Heart left ventricle (tissue), 13 donors: ENCODE measurements around the gene TMEM9.

Experiments
- CTCF ChIP-seq, 12 donors: fragments of 200-600 bp; sonication (generic) in 4 of 12; IDR thresholded peaks; one replicate each; pipeline versions ENCODE4 v1.5.0 to v1.8.0; 2018 to 2022; ENCODE audit warnings: antibody characterized with exemption in 12 of 12, mild to moderate bottlenecking in 5 of 12
- POLR2A ChIP-seq, 2 donors: fragments of 450-650 bp; IDR thresholded peaks; one replicate each; pipeline ENCODE4 v1.6.1; 2017; ENCODE audit warnings: antibody characterized with exemption in 2 of 2, mild to moderate bottlenecking in 2 of 2, moderate library complexity in 2 of 2
- donor health status: ischemic (EF 13 %, LVEDD 7.1; RV severe dilation, severe dysfunction).
- donor health status: DM: no; HTN: yes; CAD: no.
- donor health status: DM: no; HTN: no; CAD: no.
- donor health status: ischemic (EF 25% LVEDD 6.9; RV normal size, moderate dysfunction).
- donor health status: ischemic (EF 25% LVEDD 5.7; RV mildly dilated, moderate dysfunction).
- donor health status: ischemic (EF 35%, LVEDD 5.7; RV mildly dilated, moderate dysfunction).
- donor health status: nonischemic (EF 11% LVEDD 7.7; RV severe dilation, severe dysfunction).
- donor health status: DM: yes; HTN: yes; CAD: no.
- donor health status: PGD.
- donor health status: ischemic (EF 29% LVEDD 5.4; RV normal size, mild dysfunction).
- donor health status: nonischemic (EF 23%, LVEDD 6.1; RV moderate dilation, normal function).

- TF ChIP-seq CTCF (IDR thresholded peaks at IDR 0.05) = no peak
- TF ChIP-seq POLR2A (IDR thresholded peaks at IDR 0.05) = no peak
Measured at GRCh38 chr1:201095581-201095980, 58.7 kb downstream of the TMEM9 start.
